ENCODE measurements around the gene COX6A2.
"Not testable (repeated sequence)": the region's sequence is repeated elsewhere in the genome, so short reads cannot be mapped to it uniquely, and the experiment has no call there.

COX6A2 gene

DNA sequence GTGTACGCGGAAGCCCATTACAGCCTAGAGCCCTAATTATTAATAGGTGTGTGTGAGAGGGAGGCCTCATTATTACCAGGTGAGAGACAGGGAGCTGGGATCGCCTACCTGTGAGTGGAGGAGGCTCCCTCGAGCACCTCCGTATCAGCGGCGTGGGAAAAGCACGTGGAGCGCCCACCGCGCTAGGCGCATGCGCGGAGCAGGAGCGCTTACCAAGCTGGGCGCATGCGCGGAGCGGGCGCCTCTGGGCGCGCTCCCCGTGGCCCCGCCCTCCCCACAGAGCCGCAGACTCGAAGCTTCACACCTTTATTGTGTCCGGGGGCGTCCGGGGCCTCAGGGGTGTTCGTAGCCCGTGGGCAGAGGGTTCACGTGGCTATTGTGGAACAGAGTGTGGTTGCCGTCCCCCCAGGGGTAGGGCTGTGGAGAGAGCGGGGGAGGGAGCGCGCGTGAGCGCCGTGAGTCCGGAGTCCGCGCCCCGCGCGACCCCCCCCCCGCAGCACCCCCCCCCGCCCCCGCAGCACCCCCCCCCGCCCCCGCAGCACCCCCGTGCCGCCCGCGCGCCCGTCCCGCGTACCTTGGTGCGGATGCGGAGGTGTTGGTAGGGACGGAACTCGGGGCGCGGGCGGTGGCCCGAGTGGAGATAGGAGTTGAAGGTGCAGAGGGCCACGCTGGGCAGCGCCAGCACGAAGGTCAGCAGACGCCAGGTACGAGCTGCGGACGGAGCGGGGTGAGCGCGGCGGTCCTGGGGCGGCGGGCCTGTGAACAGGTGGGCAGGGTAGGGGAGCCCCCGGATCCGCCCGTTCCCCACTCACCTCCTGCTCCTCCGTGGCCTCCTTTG lies 500 bp downstream of the COX6A2 start:
- peak; percentile 43 for DNase-seq (ENCODE audit: low read depth)
- H3K4me3 ChIP-seq (ENCODE audit: control insufficient read depth, low read depth, low read length), result no peak overlapping the region
- TF ChIP-seq, protein P1, sequence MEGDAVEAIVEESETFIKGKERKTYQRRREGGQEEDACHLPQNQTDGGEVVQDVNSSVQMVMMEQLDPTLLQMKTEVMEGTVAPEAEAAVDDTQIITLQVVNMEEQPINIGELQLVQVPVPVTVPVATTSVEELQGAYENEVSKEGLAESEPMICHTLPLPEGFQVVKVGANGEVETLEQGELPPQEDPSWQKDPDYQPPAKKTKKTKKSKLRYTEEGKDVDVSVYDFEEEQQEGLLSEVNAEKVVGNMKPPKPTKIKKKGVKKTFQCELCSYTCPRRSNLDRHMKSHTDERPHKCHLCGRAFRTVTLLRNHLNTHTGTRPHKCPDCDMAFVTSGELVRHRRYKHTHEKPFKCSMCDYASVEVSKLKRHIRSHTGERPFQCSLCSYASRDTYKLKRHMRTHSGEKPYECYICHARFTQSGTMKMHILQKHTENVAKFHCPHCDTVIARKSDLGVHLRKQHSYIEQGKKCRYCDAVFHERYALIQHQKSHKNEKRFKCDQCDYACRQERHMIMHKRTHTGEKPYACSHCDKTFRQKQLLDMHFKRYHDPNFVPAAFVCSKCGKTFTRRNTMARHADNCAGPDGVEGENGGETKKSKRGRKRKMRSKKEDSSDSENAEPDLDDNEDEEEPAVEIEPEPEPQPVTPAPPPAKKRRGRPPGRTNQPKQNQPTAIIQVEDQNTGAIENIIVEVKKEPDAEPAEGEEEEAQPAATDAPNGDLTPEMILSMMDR (conservative IDR thresholded peaks at IDR 0.05; ENCODE audit: control insufficient read depth, insufficient read depth, low read depth, low read length), result no peak

DNA sequence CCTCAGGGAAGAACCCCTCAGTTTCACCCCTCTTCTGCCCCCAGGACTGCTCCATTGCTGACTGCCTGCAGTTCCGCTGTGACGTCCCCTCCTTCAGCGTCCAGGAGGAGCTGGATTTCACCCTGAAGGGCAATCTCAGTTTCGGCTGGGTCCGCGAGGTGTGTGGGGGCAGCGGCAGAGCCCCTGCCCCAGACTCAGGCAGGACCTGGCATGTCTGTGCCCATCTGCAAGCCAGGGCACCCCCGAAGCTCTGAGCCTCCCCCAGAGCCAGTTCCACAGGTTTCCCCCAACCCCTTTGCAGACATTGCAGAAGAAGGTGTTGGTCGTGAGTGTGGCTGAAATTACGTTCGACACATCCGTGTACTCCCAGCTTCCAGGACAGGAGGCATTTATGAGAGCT lies 4.4 kb downstream of the COX6A2 start:
- no peak for DNase-seq (ENCODE audit: low read depth)
- H3K4me3 ChIP-seq (ENCODE audit: control insufficient read depth, low read depth, low read length), result no peak overlapping the region
- TF ChIP-seq, protein P1 (conservative IDR thresholded peaks at IDR 0.05; ENCODE audit: control insufficient read depth, insufficient read depth, low read depth, low read length), result no peak

DNA sequence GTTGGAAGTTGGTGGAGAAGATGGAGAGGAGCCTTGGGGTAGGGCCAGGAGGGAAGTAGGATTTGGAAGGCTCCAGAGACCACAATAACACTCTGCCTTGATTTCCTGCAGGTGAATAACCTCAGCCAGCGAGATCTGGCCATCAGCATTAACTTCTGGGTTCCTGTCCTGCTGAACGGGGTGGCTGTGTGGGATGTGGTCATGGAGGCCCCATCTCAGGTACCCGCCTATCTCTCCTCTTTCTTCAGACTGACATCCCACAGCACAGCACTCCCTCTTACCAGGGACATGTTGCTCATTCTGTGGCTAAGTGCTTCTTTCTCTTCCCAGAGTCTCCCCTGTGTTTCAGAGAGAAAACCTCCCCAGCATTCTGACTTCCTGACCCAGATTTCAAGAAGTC lies 4.9 kb downstream of the COX6A2 start:
- TF ChIP-seq, protein P1 (conservative IDR thresholded peaks at IDR 0.05; ENCODE audit: control insufficient read depth, insufficient read depth, low read depth, low read length), result no peak
- no peak for DNase-seq (ENCODE audit: low read depth)

DNA sequence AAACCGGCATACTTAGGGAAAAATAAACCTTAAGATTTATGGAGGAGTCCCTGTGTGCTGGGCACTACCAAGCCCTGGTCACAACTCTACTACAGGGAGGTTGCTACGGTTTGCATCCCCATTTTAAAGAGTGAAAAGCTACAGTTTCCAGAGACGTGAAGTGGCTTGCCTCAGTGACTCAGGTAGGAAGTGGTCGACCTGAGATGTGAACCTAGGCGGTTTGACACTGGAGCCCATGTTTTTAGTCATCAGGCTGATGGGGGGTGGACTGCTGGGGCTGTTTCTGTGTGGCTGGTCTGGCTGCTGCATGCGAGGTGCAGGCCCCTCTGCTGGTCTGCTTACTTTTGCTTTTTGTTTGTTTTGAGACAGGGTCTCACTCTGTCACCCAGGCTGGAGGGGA lies 6.6 kb downstream of the COX6A2 start:
- no peak overlapping the region for H3K4me3 ChIP-seq (ENCODE audit: control insufficient read depth, low read depth, low read length)
- no peak for DNase-seq (ENCODE audit: low read depth)
- TF ChIP-seq, protein P1 (conservative IDR thresholded peaks at IDR 0.05; ENCODE audit: control insufficient read depth, insufficient read depth, low read depth, low read length), result no peak

More for the DNA sequence above, 4.9 kb downstream of the COX6A2 start:
- H3K4me3 ChIP-seq (ENCODE audit: control insufficient read depth, low read depth, low read length), result no peak overlapping the region

DNA sequence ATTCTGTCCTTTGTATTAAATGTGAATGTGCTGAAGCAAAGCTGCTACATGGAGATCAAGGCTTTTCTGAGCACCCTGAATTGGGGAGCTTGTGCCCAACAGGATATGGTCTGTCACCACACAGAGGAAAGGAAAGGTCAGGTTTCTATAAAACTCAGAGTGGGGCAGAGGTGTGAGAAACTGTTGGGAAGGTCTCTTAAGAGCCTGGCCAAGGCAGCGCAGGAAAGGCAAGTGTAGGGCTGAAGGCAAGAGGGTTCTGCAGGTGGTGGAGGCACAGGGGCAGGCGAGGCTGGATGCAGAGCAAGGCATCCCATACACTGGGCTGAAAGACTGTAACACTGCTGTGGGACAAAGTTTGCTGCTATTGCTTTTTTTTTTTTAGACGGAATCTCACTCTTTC lies 8.1 kb downstream of the COX6A2 start:
- H3K4me3 ChIP-seq (ENCODE audit: control insufficient read depth, low read depth, low read length), result no peak overlapping the region
- DNase-seq (ENCODE audit: low read depth), result no peak
- TF ChIP-seq, protein P1 (conservative IDR thresholded peaks at IDR 0.05; ENCODE audit: control insufficient read depth, insufficient read depth, low read depth, low read length), result no peak

DNA sequence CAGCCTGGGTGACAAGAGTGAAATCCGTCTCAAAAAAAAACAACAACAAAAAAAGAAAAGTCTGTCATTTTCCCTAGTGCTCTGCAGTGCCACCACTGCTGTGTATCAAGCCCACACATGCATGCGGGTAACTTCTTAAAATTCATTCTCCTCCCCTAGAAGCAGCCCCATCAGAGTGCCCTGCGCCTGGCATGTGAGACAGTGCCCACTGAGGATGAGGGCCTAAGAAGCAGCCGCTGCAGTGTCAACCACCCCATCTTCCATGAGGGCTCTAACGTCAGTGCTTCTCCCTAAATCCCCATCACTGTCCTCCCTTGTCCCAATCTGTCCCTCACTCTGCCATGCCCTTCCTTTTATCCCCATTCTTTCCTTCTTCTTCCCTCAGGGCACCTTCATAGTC lies 10.2 kb downstream of the COX6A2 start:
- H3K4me3 ChIP-seq (ENCODE audit: control insufficient read depth, low read depth, low read length), result no peak overlapping the region
- DNase-seq (ENCODE audit: low read depth), result no peak
- TF ChIP-seq, protein P1 (conservative IDR thresholded peaks at IDR 0.05; ENCODE audit: control insufficient read depth, insufficient read depth, low read depth, low read length), result no peak

DNA sequence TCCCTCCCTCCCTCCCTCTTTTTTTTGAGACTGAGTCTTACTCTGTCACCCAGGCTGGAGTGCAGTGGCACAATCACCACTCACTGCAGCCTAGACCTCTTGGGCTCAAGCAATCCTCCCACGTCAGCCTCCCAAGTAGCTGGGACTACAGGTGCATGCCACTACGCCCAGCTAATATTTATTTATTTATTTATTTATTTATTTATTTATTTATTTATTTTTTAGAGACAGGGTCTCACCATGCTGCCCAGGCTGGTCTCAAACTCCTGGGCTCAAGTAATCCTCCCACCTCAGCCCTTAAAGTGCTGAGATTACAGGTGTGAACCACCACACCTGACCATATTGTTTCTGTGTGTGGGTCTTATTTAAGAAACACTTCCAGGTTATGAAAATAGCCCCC lies 11.1 kb downstream of the COX6A2 start:
- DNase-seq (ENCODE audit: low read depth); H3K4me3 ChIP-seq (ENCODE audit: control insufficient read depth, low read depth, low read length): not testable (repeated sequence)
